Large intestine (tissue), 3 donors: ENCODE measurements around the gene APP. TPM values are rescaled to one million over a fixed set of nuclear protein-coding genes. Genes with fewer than 3 reads are reported as not detected.
A peak's percentile ranks its signal among the peaks of the same experiment; 100 is the strongest.

ENCODE experiments used
- DNase-seq, 2 donors: peaks; one replicate each; pipeline versions ENCODE4 v3.0.0 to v3.0.0-alpha.2; 2013
- H3K27ac ChIP-seq: one replicate; pipeline ENCODE4 v1.5.1; 2013; ENCODE audit warnings: low read length
- H3K27me3 ChIP-seq: 2 replicates; pipeline ENCODE4 v1.6.1; 2013; ENCODE audit warnings: low read length; ENCODE audit not compliant: control insufficient read depth, insufficient read depth
- H3K36me3 ChIP-seq: 2 replicates; pipeline ENCODE4 v1.6.1; 2013; ENCODE audit warnings: low read length; ENCODE audit not compliant: control insufficient read depth, insufficient read depth
- H3K4me1 ChIP-seq: one replicate; pipeline ENCODE4 v1.6.1; 2013; ENCODE audit warnings: low read length; ENCODE audit not compliant: control insufficient read depth, insufficient read depth
- H3K4me3 ChIP-seq: one replicate; pipeline ENCODE4 v1.5.1; 2013; ENCODE audit warnings: low read length
- H3K9me3 ChIP-seq: one replicate; pipeline ENCODE4 v1.6.1; 2013; ENCODE audit warnings: mild to moderate bottlenecking, low read depth, low read length, moderate library complexity; ENCODE audit not compliant: control insufficient read depth
- WGBS: methylation state at CpG from one replicate; pipeline ENCODE4 v1.1.5; 2013; ENCODE audit warnings: low lambda C conversion rate; ENCODE audit not compliant: insufficient coverage; 5-methylcytosine and 5-hydroxymethylcytosine counted together
- polyA plus RNA-seq: library from polyadenylated mRNA; unstranded; fragments of 120-200 nt; gene quantifications from one replicate; pipeline ENCODE4 v1.2.1, GENCODE V29; 2013

APP gene
- polyA plus RNA-seq, 1 donor, result 265 TPM

DNA sequence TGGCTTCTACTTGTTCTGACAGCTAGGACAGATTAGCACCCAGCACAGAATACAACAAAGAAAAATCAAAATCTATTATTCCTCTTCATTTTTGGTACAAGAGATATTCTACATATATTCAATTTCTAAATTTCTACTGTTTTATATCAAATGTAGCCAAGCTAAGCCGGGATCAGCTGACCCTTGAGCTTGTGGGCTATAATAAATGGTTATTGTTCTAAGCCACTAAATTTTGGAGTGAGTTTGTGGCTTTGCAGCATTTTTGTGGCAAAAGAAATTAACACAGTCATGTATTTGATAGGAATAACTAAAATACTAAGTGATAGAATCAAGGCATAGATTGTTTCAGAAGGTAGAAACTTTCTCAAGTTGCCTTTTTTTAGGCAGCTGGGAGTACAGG is 50.7 kb downstream of the APP start:
- DNase-seq, result no peak
- no peaks in the 10 kb centered on the region for H3K36me3 ChIP-seq
- H3K4me3 ChIP-seq, result no peak overlapping the region
- H3K9me3 ChIP-seq, result no peaks in the 10 kb centered on the region
- no CpG with 5 or more reads among the region's 1 CpG for WGBS
- H3K4me1 ChIP-seq, result peaks cover 4% of the 10 kb centered on the region
- H3K27ac ChIP-seq, result no peak overlapping the region
- H3K27me3 ChIP-seq, result no peaks in the 10 kb centered on the region

- WGBS, result 83% methylated on average over 1 of the region's 2 CpGs
- no peak overlapping the region for H3K4me3 ChIP-seq
- no peaks in the 10 kb centered on the region for H3K36me3 ChIP-seq
- no peaks in the 10 kb centered on the region for H3K27me3 ChIP-seq
- H3K9me3 ChIP-seq, result no peaks in the 10 kb centered on the region
- H3K4me1 ChIP-seq, result no peaks in the 10 kb centered on the region
- no peak overlapping the region for H3K27ac ChIP-seq
- DNase-seq, result no peak
Observed at GRCh38 chr21:26118938-26119540, 51.5 kb downstream of the APP start.

GRCh38 chr21:26117972-26118367 is 52.6 kb downstream of the APP start:
- no peak overlapping the region for H3K27ac ChIP-seq
- DNase-seq, result no peak
- WGBS, result no CpG with 5 or more reads among the region's 3 CpGs

GRCh38 chr21:26117324-26117971 is 53.1 kb downstream of the APP start:
- H3K4me1 ChIP-seq, result no peaks in the 10 kb centered on the region
- DNase-seq, result no peak
- no peak overlapping the region for H3K27ac ChIP-seq
- H3K27me3 ChIP-seq, result no peaks in the 10 kb centered on the region
- no peak overlapping the region for H3K4me3 ChIP-seq
- WGBS, result 100% methylated on average over 1 of the region's 5 CpGs
- H3K36me3 ChIP-seq, result no peaks in the 10 kb centered on the region
- no peaks in the 10 kb centered on the region for H3K9me3 ChIP-seq

More at GRCh38 chr21:26117972-26118367, 52.6 kb downstream of the APP start:
- Histone ChIP-seq H3K36me3 (no peaks in the 10 kb centered on the region), H3K4me3 (no peak overlapping the region), H3K27me3 (no peaks in the 10 kb centered on the region), H3K4me1 (no peaks in the 10 kb centered on the region), H3K9me3 (no peaks in the 10 kb centered on the region)

DNA sequence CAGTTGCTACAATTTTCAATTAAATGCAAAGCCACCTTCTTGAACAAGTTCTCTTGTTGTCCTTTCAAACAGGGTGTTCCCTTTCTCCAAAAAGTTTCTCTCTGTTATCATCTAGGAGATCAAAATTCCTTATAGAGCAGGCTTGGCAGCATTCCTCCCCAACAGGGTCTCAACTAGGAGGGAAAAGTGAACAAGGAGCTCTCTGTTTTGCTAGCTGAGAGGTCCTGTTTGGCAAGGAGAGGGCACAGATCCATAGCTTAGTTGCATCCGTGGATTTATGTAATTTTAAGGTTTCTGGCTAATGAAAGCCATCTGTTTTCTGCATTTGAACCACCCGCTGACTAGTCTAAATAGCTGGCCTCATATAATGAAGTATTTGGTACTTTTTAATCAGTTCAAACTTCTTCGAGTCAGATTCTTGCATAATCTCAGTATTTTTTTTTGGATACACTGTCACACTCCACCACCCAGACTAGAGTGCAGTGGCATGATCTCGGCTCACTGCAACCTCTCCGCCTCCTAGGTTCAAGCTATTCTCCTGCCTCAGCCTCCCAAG is 54.0 kb downstream of the APP start:
- Histone ChIP-seq H3K9me3 (no peaks in the 10 kb centered on the region), H3K4me1 (no peaks in the 10 kb centered on the region), H3K36me3 (peaks cover under 1% of the 10 kb centered on the region), H3K4me3 (no peak overlapping the region), H3K27ac (no peak overlapping the region), H3K27me3 (no peaks in the 10 kb centered on the region)
- 86% methylated on average over 1 of the region's 5 CpGs for WGBS
- DNase-seq, result no peak

- H3K9me3 ChIP-seq, result no peaks in the 10 kb centered on the region
- peaks cover 5% of the 10 kb centered on the region for H3K36me3 ChIP-seq
- DNase-seq, result no peak
- no peak overlapping the region for H3K27ac ChIP-seq
- H3K4me3 ChIP-seq, result no peak overlapping the region
- H3K27me3 ChIP-seq, result no peaks in the 10 kb centered on the region
- WGBS, result 50% methylated on average over 1 of the region's 2 CpGs
- no peaks in the 10 kb centered on the region for H3K4me1 ChIP-seq
Observed at GRCh38 chr21:26115899-26116298, 54.7 kb downstream of the APP start.

DNA sequence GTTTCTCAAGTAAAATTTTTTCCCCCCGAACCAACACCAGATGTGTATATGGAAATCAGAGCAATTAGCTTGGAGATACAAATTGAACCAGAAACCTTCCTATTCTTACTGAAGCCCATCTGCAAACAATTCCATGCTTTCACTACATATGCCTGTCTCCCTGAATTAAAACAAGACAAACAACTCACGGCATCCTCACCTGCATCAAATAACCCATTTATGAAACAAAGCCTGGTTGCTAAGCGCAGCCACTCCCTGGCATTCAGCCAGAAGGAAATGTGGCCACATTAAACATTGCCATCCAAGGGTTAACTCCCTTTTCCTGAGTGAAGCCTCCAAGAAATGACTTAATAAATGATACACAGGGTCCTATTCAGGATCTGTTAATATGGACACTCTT is 55.3 kb downstream of the APP start:
- Histone ChIP-seq H3K27me3 (no peaks in the 10 kb centered on the region), H3K4me1 (no peaks in the 10 kb centered on the region), H3K36me3 (peaks cover 5% of the 10 kb centered on the region), H3K4me3 (no peak overlapping the region), H3K27ac (no peak overlapping the region), H3K9me3 (no peaks in the 10 kb centered on the region)
- DNase-seq, result peak in 1 of 2 donors; percentile 45
- 40% methylated on average over 1 of the region's 3 CpGs for WGBS

DNA sequence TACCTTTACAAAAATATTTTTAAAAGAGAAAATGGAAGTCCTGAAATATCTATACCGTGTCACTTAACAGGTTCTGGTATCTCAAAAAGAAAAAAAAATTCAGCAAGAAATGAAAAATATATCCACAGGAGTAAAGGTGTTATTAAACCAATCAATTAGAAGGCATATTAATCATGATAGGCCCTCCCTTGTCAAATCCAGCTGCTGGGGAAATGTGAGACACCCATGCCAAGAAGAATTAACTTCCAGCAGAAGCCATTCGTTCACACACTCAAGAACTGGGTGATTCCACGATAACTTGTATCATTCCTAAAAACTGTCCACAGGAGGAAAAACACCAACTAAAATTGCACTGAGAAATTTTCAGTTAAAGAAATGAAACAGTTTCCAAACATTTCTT is 57.6 kb downstream of the APP start:
- Histone ChIP-seq H3K36me3 (peaks cover 13% of the 10 kb centered on the region), H3K4me3 (no peak overlapping the region), H3K27ac (no peak overlapping the region), H3K4me1 (no peaks in the 10 kb centered on the region), H3K9me3 (no peaks in the 10 kb centered on the region), H3K27me3 (no peaks in the 10 kb centered on the region)
- no peak for DNase-seq
- 13% methylated on average over 1 of the region's 3 CpGs for WGBS

- Histone ChIP-seq H3K27me3 (no peaks in the 10 kb centered on the region), H3K9me3 (no peaks in the 10 kb centered on the region), H3K27ac (no peak overlapping the region), H3K4me1 (no peaks in the 10 kb centered on the region), H3K36me3 (peaks cover 18% of the 10 kb centered on the region), H3K4me3 (no peak overlapping the region)
- DNase-seq, result no peak
- 100% methylated on average over 4 of the region's 7 CpGs for WGBS
Observed at GRCh38 chr21:26112127-26112742, 58.3 kb downstream of the APP start.

GRCh38 chr21:26110715-26111114 is 59.9 kb downstream of the APP start:
- no peaks in the 10 kb centered on the region for H3K4me1 ChIP-seq
- no peaks in the 10 kb centered on the region for H3K9me3 ChIP-seq
- no peak overlapping the region for H3K27ac ChIP-seq
- peaks cover 20% of the 10 kb centered on the region for H3K36me3 ChIP-seq
- no peak for DNase-seq
- H3K4me3 ChIP-seq, result no peak overlapping the region
- 80% methylated on average over 1 of the region's 2 CpGs for WGBS
- no peaks in the 10 kb centered on the region for H3K27me3 ChIP-seq
